Superior temporal gyrus (tissue), 1 donor: ENCODE measurements around the gene RIF1.
"Not testable (repeated sequence)": the region's sequence is repeated elsewhere in the genome, so short reads cannot be mapped to it uniquely, and the experiment has no call there.

Source experiments
- DNase-seq: peaks from one replicate; pipeline ENCODE4 v3.0.0-alpha.2; 2016; ENCODE audit errors: extremely low spot score

RIF1 gene

GRCh38 chr2:151409601-151410484 is at the start of gene RIF1:
TSS of gene RIF1 (plus strand) at chr2:151409902. CDS start at chr2:151410424, 522 bp downstream.
- DNase-seq = peak; percentile 87

GRCh38 chr2:151361674-151362370 is 47.9 kb upstream of the RIF1 start:
- no peak for DNase-seq

- DNase-seq = peak; percentile 84
These were observed 46.0 kb upstream of the RIF1 start for GRCh38 chr2:151363709-151364108.

DNA sequence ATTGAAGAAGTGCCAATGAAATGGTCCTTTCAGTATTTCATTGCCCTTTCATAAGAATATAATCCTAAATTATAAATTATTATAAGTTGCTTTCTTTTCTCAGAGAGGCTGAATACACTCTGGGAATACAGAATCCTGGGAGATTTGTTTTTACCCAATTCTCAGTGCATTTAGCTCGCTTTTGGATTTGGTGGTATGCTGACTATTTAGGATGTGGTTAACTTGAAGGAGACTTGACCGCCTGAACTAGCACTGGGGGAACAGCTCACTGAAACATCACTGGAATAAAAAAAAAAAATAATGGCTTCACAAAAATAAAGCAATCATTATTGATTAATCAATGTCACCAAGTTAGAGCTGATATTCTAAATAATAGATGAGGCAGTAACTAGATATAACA is 42.1 kb upstream of the RIF1 start:
- DNase-seq = no peak

- DNase-seq = no peak
These were observed 35.3 kb upstream of the RIF1 start for GRCh38 chr2:151374436-151374835.

DNA sequence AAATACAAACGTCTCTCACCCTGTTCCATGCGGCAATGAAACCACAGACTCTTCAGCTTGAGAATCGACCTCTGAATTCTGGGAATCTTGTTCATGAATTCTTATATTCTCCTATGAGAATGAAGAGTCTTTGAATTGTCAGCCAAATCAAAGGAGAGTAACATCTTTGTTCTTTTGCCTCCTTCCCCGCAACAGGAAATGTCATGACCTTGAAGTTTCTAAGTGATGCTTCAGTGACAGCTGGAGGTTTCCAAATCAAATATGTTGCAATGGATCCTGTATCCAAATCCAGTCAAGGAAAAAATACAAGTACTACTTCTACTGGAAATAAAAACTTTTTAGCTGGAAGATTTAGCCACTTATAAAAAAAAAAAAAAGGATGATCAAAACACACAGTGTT is 30.5 kb upstream of the RIF1 start:
- no peak for DNase-seq

DNA sequence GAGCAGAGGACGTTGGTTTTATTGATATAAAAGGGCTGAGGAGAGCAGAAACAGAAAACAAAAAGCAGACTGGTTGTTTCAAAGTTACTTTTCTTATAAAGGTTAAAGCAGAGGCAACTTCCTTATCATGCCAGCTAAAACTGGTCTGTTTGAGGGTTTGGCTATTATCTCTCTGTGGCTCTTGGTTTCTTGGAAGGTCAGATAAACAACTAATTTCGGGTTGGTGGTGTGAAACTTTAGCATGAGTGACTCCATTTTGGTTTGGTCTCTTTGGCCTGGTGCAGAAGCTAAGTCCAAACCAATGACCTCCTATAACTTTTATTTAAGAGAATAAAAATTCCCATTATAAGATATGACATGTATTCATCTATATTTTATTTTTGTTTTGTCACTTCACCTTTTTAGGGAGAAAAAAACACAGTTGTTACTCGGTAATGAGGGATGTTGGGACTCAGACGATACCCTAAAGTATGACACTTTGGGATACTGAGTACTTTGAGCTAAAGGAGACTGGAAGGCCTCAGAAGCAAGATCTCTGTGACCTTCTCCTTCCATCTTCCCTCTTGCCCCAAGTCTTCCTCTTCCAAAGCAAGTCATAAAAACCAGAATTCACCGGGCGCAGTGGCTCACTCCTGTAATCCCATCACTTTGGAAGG is 29.0 kb upstream of the RIF1 start:
- no peak for DNase-seq

DNA sequence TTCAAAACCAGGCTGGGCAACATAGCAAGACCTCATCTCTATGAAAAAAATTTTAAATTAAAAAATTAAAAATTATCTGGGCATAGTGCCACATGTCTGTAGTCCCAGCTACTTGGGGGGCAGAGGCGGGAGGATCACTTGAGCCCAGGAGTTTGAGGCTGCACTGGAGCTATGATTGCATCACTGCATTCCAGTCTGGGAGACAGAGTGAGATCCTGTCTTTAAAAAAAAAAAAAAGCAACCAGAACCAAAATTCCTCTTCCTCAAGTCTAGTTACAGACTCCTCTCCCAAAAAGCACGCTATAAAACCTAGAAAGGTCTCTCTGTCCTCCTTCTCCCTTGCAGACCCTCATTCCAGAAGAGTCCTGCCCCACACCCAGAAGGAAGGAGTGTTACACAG is 28.4 kb upstream of the RIF1 start:
- DNase-seq = no peak

DNA sequence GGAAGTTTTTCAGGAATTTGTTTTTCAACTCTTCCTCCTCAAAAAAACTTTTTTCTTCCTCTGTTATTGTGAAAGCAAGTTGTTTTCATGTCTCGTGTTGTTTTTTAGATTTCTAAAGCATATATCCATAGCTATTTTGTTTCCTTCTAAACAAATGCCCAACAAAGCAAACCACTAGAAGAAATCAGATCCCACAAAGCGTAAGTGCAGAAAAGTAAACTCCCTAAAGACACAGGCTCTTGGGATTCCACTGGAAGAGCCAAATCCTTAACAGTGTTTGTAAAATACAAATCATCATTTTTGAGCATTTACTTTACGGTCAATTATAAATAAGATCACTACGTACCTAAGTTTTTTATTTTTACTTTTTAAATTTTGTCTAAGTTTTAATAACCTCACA is 21.7 kb upstream of the RIF1 start:
- no peak for DNase-seq

- DNase-seq = no peak
These were observed 18.3 kb upstream of the RIF1 start for GRCh38 chr2:151391436-151391835.

- DNase-seq = no peak
These were observed 15.2 kb upstream of the RIF1 start for GRCh38 chr2:151394509-151394908.

GRCh38 chr2:151395509-151396374 is 14.0 kb upstream of the RIF1 start:
- DNase-seq = no peak

- no peak for DNase-seq
These were observed 9.7 kb upstream of the RIF1 start for GRCh38 chr2:151399981-151400380.

DNA sequence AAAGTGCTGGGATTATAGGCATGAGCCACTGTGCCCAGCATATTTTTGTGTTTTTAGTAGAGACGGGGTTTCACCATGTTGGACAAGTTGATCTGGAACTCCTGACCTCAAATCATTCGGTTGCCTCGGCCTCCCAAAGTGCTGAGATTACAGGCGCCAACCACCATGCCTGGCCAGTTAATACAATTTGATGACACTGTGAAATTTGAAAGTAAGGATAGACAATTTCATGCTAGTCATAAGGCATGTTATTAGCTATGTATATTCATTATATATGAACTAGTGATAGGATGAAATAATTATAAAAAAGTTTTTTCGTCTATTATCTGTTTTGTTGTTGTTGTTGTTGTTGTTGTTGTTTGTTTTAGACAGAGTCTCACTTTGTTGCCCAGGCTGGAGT is 8.6 kb upstream of the RIF1 start:
- DNase-seq = no peak

GRCh38 chr2:151403914-151404313 is 5.8 kb upstream of the RIF1 start:
- no peak for DNase-seq

- DNase-seq = no peak
These were observed 4.3 kb upstream of the RIF1 start for GRCh38 chr2:151405376-151405775.

DNA sequence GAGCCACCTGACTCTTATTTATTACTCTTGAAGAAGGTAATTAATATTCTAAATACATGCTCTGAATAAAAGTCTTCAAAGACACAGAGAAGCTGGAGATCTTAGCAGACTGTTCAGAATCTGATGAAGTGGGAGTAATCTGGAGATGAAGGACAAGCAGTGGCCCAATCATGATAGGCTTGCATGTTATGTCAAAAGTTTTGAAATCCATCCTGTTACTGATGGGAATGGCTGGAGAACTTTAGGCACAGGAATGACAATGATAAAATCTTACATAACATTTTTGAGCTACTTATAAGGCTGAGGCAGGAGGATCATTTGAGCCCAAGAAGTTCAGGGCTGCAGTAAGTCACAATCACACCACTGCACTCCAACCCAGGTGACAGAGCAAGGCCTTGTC is 2.4 kb upstream of the RIF1 start:
- DNase-seq = no peak

GRCh38 chr2:151408788-151409600 is 708 bp upstream of the RIF1 start:
- DNase-seq = no peak

- DNase-seq = no peak
These were observed 758 bp downstream of the RIF1 start for GRCh38 chr2:151410485-151410834.

DNA sequence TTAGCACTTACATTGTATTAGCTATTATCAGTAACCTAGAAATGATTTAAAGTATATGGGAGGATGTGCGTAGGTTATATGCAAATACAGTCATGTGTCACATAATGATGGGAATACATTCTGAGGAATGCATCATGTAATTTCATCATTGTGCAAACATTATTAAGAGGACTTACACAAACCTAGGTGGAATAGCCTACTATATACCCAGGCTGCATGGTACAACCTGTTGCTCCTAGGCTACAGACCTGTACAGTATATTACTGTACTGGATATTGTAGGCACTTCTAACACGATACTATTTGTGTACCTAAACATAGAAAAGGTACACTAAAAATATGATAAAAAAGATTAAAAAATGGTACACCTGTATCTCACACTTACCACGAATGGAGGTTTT is 7.9 kb downstream of the RIF1 start:
- DNase-seq = no peak

DNA sequence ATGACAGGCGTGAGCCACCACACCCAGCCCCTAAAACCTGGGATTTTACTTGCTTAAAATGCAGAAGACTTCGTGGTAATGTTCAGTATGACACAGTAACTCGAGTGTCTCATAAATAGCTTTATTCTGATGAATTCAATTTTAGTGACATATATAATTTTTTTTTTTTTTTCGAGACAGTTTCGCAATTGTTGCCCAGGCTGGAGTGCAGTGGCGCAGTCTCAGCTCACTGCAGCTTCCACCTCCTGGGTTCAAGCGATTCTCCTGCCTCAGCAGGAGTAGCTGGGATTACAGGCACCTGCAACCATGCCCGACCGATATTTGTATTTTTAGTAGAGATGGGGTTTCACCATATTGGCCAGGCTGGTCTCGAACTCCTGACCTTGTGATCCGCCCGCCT is 12.0 kb downstream of the RIF1 start:
- DNase-seq = not testable (repeated sequence)
